ENCODE measurements around the gene BCAP31.
"Not testable (repeated sequence)": the region's sequence is repeated elsewhere in the genome, so short reads cannot be mapped to it uniquely, and the experiment has no call there.

GRCh38 chrX:153699210-153699783 lies 24.9 kb downstream of the BCAP31 start:
- not testable (repeated sequence) for TF ChIP-seq CTCF (conservative IDR thresholded peaks at IDR 0.05); ZFX (IDR thresholded peaks at IDR 0.05)
